ENCODE results near the gene WDR76.

- TF ChIP-seq TAF1 (IDR thresholded peaks at IDR 0.05; ENCODE audit: low read depth) (no peak), EP300 (IDR thresholded peaks at IDR 0.05; ENCODE audit: borderline replicate concordance) (no peak), MAX (IDR thresholded peaks at IDR 0.05) (no peak), CREB1 (IDR thresholded peaks at IDR 0.05; ENCODE audit: low read depth) (no peak), YY1 (IDR thresholded peaks at IDR 0.05; ENCODE audit: low read depth) (no peak), CEBPB (IDR thresholded peaks at IDR 0.05) (no peak), REST (IDR thresholded peaks at IDR 0.05; ENCODE audit: low read depth) (no peak), FOXM1 (IDR thresholded peaks at IDR 0.05; ENCODE audit: borderline replicate concordance, low read depth) (no peak), USF1 (IDR thresholded peaks at IDR 0.05) (no peak)
Observed at GRCh38 chr15:43793647-43794046, 33.2 kb upstream of the WDR76 start.
